ENCODE data around the gene KIAA0825. TPM values are rescaled to one million over a fixed set of nuclear protein-coding genes. Genes with fewer than 3 reads are reported as not detected.

KIAA0825 gene
- polyA plus RNA-seq, 1 donor from 2014 or later, result 5.1 TPM

GRCh38 chr5:94564812-94565211 lies 53.6 kb downstream of the KIAA0825 start:
- no peaks in the 10 kb centered on the region for H3K9me2 ChIP-seq (ENCODE audit: insufficient read depth, low read length)
- H4K20me1 ChIP-seq (ENCODE audit: insufficient read depth), result no peaks in the 10 kb centered on the region
- H3K27me3 ChIP-seq (ENCODE audit: insufficient read depth, low read depth, low read length), result no peaks in the 10 kb centered on the region
- H3K36me3 ChIP-seq (ENCODE audit: insufficient read depth, low read length), result no peaks in the 10 kb centered on the region
- TF ChIP-seq TAF1 (IDR thresholded peaks at IDR 0.05; ENCODE audit: low read depth) (no peak), POLR2AphosphoS5 (IDR thresholded peaks at IDR 0.05) (no peak), EP300 (conservative IDR thresholded peaks at IDR 0.05; ENCODE audit: poor library complexity, severe bottlenecking) (no peak), REST (IDR thresholded peaks at IDR 0.05; ENCODE audit: borderline replicate concordance) (no peak), MXI1 (conservative IDR thresholded peaks at IDR 0.05; ENCODE audit: poor library complexity, severe bottlenecking) (no peak), RAD21 (conservative IDR thresholded peaks at IDR 0.05) (no peak), CTCF (IDR thresholded peaks at IDR 0.05; ENCODE audit: poor library complexity, severe bottlenecking) (no peak), SMC3 (conservative IDR thresholded peaks at IDR 0.05; ENCODE audit: poor library complexity) (no peak), EZH2 (IDR thresholded peaks at IDR 0.05; ENCODE audit: borderline replicate concordance, insufficient read depth, low read length, poor library complexity, severe bottlenecking) (no peak)
- H3K9ac ChIP-seq (ENCODE audit: low read length), result no peak overlapping the region
- H3K9me3 ChIP-seq (ENCODE audit: low read length), result no peaks in the 10 kb centered on the region
- H3K27ac ChIP-seq (ENCODE audit: low read length), result no peak overlapping the region
- no peaks in the 10 kb centered on the region for H3K79me2 ChIP-seq (replicated peaks; ENCODE audit: insufficient read depth, low read length)
- H3K4me2 ChIP-seq (ENCODE audit: low read length), result no peak overlapping the region
- H2AFZ ChIP-seq (ENCODE audit: low read depth, low read length), result no peak overlapping the region
- H3K4me3 ChIP-seq (ENCODE audit: low read length), result no peak overlapping the region
- no peaks in the 10 kb centered on the region for H3F3A ChIP-seq (ENCODE audit: insufficient read depth, low read length, poor library complexity, severe bottlenecking)

- Histone ChIP-seq H3K36me3 (ENCODE audit: insufficient read depth, low read length) (no peaks in the 10 kb centered on the region), H3K9ac (ENCODE audit: low read length) (no peak overlapping the region), H3K4me3 (ENCODE audit: low read length) (no peak overlapping the region), H3K79me2 (replicated peaks; ENCODE audit: insufficient read depth, low read length) (no peaks in the 10 kb centered on the region), H4K20me1 (ENCODE audit: insufficient read depth) (no peaks in the 10 kb centered on the region), H3K9me2 (ENCODE audit: insufficient read depth, low read length) (no peaks in the 10 kb centered on the region), H2AFZ (ENCODE audit: low read depth, low read length) (no peak overlapping the region), H3F3A (ENCODE audit: insufficient read depth, low read length, poor library complexity, severe bottlenecking) (no peaks in the 10 kb centered on the region), H3K27me3 (ENCODE audit: insufficient read depth, low read depth, low read length) (no peaks in the 10 kb centered on the region), H3K27ac (ENCODE audit: low read length) (no peak overlapping the region), H3K4me2 (ENCODE audit: low read length) (no peak overlapping the region), H3K9me3 (ENCODE audit: low read length) (no peaks in the 10 kb centered on the region)
- TF ChIP-seq CTCF (IDR thresholded peaks at IDR 0.05; ENCODE audit: poor library complexity, severe bottlenecking), result no peak
- TF ChIP-seq TAF1 (IDR thresholded peaks at IDR 0.05; ENCODE audit: low read depth), result no peak
- TF ChIP-seq SMC3 (conservative IDR thresholded peaks at IDR 0.05; ENCODE audit: poor library complexity), result no peak
- TF ChIP-seq POLR2AphosphoS5 (IDR thresholded peaks at IDR 0.05), result peak; percentile 90
- TF ChIP-seq MXI1 (conservative IDR thresholded peaks at IDR 0.05; ENCODE audit: poor library complexity, severe bottlenecking), result no peak
- TF ChIP-seq EP300 (conservative IDR thresholded peaks at IDR 0.05; ENCODE audit: poor library complexity, severe bottlenecking), result peak; percentile 99
- peak; percentile 35 for TF ChIP-seq REST (IDR thresholded peaks at IDR 0.05; ENCODE audit: borderline replicate concordance)
Observed at GRCh38 chr5:94562327-94562971, 56.0 kb downstream of the KIAA0825 start.
